HCT116 (cell line): ENCODE measurements around the gene AFAP1L2. TPM values are rescaled to one million over a fixed set of nuclear protein-coding genes. Genes with fewer than 3 reads are reported as not detected.

ENCODE experiments used
- ATAC-seq: fragments of 200-7000 bp; cut with Tn5 transposase; 2 replicates; pipeline ENCODE4 v1.9.1; 2020; ENCODE audit warnings: mild to moderate bottlenecking, moderate library complexity
- BruUV-seq: library from RNA; stranded (reverse); fragments of 400-500 nt; replicated peaks from 2 replicates; lab custom pipeline; 2021; lab: Mats Ljungman, UMichigan
- CTCF ChIA-PET: fragments of 300-600 bp; sonication (Branson Sonifier 250); formaldehyde crosslinking; loops from one replicate; lab custom pipeline; 2021; ENCODE audit warnings: antibody characterized with exemption; lab: Charles Lee
- POLR2A ChIA-PET: fragments of 300-600, 350-600 bp; sonication (Branson Sonifier 250); formaldehyde crosslinking; loops from one replicate; lab custom pipeline; 2021; ENCODE audit warnings: antibody characterized with exemption; lab: Charles Lee
- RAD21 ChIA-PET, 2 experiments: fragments of 300-600 bp; sonication (Branson Sonifier 250); formaldehyde crosslinking; loops; one replicate each; lab custom pipeline; 2023; ENCODE audit warnings: low total read pairs in 2 of 2; ENCODE audit not compliant: uncharacterized antibody in 2 of 2, unreplicated experiment in 2 of 2, low non-redundant PET in 1 of 2; lab: Charles Lee
- DNase-seq: peaks from one replicate; pipeline ENCODE4 v3.0.0-alpha.2; 2010; ENCODE audit warnings: low read depth, low spot score
- H2AFZ ChIP-seq: fragments of 200-600 bp; shearing (Covaris generic), sonication (generic); 2 replicates; pipeline ENCODE4 v1.6.1; 2017; ENCODE audit warnings: low read depth, mixed run types, mixed read lengths, antibody characterized with exemption, low read length; ENCODE audit not compliant: poor library complexity, severe bottlenecking
- H3K27ac ChIP-seq: 2 replicates; pipeline ENCODE4 v1.5.1; 2012; ENCODE audit warnings: low read depth, low read length
- H3K27me3 ChIP-seq: fragments of 200-600 bp; sonication (generic); 2 replicates; pipeline ENCODE4 v1.6.1; 2016; ENCODE audit warnings: mixed run types, low read length, mixed read lengths; ENCODE audit not compliant: insufficient read depth
- H3K36me3 ChIP-seq, 2 experiments: fragments of 200-500 bp in 1 of 2; fragments of 200-600 bp in 1 of 2; sonication (Bioruptor generic) in 1 of 2; sonication (generic) in 1 of 2; 2 replicates each; pipeline versions ENCODE4 v1.5.1 to v1.6.1; 2014 to 2016; ENCODE audit warnings: low read length in 2 of 2, inconsistent platforms in 1 of 2, mixed read lengths in 1 of 2, mixed run types in 1 of 2; ENCODE audit not compliant: insufficient read depth in 2 of 2, control insufficient read depth in 1 of 2
- H3K4me1 ChIP-seq, 2 experiments: fragments of 200-600 bp in 1 of 2; sonication (generic) in 1 of 2; 2 replicates each; pipeline versions ENCODE4 v1.5.1 to v1.6.1; 2012 to 2017; ENCODE audit warnings: low read length in 2 of 2, inconsistent platforms in 1 of 2, mild to moderate bottlenecking in 1 of 2, mixed read lengths in 1 of 2, mixed run types in 1 of 2, moderate library complexity in 1 of 2; ENCODE audit not compliant: insufficient read depth in 2 of 2, control insufficient read depth in 1 of 2
- H3K4me2 ChIP-seq: fragments of 200-600 bp; sonication (generic); 2 replicates; pipeline ENCODE4 v1.6.1; 2017; ENCODE audit warnings: mixed run types, low read length, mixed read lengths
- H3K4me3 ChIP-seq, 2 experiments: fragments of 200-600 bp in 1 of 2; sonication (generic) in 1 of 2; replicated peaks in 1 of 2; 2 replicates each; pipeline ENCODE4 v1.5.1; 2011 to 2016; ENCODE audit warnings: low read length in 2 of 2, control low read depth in 1 of 2, low read depth in 1 of 2, mild to moderate bottlenecking in 1 of 2, mixed read lengths in 1 of 2, mixed run types in 1 of 2
- H3K79me2 ChIP-seq: fragments of 200-600 bp; sonication (generic); 2 replicates; pipeline ENCODE4 v1.6.1; 2017; ENCODE audit warnings: mild to moderate bottlenecking, mixed run types, low read length, moderate library complexity, mixed read lengths; ENCODE audit not compliant: insufficient read depth
- H3K9ac ChIP-seq: fragments of 200-600 bp; sonication (generic); 2 replicates; pipeline ENCODE4 v1.6.1; 2016; ENCODE audit warnings: low read length, mixed read lengths
- H3K9me2 ChIP-seq: fragments of 200-600 bp; sonication (generic), shearing (Covaris generic); 2 replicates; pipeline ENCODE4 v1.6.1; 2017; ENCODE audit warnings: mixed run types, mild to moderate bottlenecking, moderate library complexity; ENCODE audit not compliant: insufficient read depth
- H3K9me3 ChIP-seq, 2 experiments: fragments of 200-500 bp in 1 of 2; fragments of 200-600 bp in 1 of 2; sonication (Bioruptor generic) in 1 of 2; sonication (generic) in 1 of 2; 2 replicates each; pipeline ENCODE4 v1.6.1; 2014 to 2017; ENCODE audit warnings: low read length in 2 of 2, mixed read lengths in 2 of 2, inconsistent platforms in 1 of 2, low read depth in 1 of 2, mild to moderate bottlenecking in 1 of 2, mixed run types in 1 of 2, moderate library complexity in 1 of 2; ENCODE audit not compliant: control insufficient read depth in 1 of 2, insufficient read depth in 1 of 2
- H4K20me1 ChIP-seq: fragments of 200-600 bp; sonication (generic), shearing (Covaris generic); 2 replicates; pipeline ENCODE4 v1.6.1; 2017; ENCODE audit warnings: mixed run types, mild to moderate bottlenecking, moderate library complexity; ENCODE audit not compliant: insufficient read depth
- ATF3 ChIP-seq: IDR thresholded peaks from 2 replicates; pipeline ENCODE4 v1.6.1; 2012
- CBX3 ChIP-seq: IDR thresholded peaks from 2 replicates; pipeline ENCODE4 v1.6.1; 2012; ENCODE audit warnings: low read depth
- CTCF ChIP-seq, 3 experiments: fragments of 200-600 bp in 1 of 3; sonication (generic) in 1 of 3; IDR thresholded peaks in 2 of 3; conservative IDR thresholded peaks in 1 of 3; 2 replicates each; pipeline ENCODE4 v1.5.1; 2012 to 2017; ENCODE audit warnings: low read depth in 2 of 3, low read length in 2 of 3, antibody characterized with exemption in 1 of 3, borderline replicate concordance in 1 of 3, control low read depth in 1 of 3, mild to moderate bottlenecking in 1 of 3, mixed read lengths in 1 of 3, mixed run types in 1 of 3, moderate library complexity in 1 of 3; ENCODE audit not compliant: insufficient read depth in 1 of 3
- EGR1 ChIP-seq: IDR thresholded peaks from 2 replicates; pipeline ENCODE4 v1.6.1; 2012; ENCODE audit warnings: low read depth
- ELF1 ChIP-seq: IDR thresholded peaks from 2 replicates; pipeline ENCODE4 v1.6.1; 2012; ENCODE audit warnings: low read depth, borderline replicate concordance
- EZH2 ChIP-seq: fragments of 200-600 bp; sonication (generic); IDR thresholded peaks from 2 replicates; pipeline ENCODE4 v1.6.1; 2017; ENCODE audit warnings: antibody characterized with exemption, mixed run types
- EZH2phosphoT487 ChIP-seq: fragments of 200-600 bp; IDR thresholded peaks from 2 replicates; pipeline ENCODE4 v1.6.1; 2018; ENCODE audit warnings: antibody characterized with exemption, borderline replicate concordance
- JUND ChIP-seq: IDR thresholded peaks from 2 replicates; pipeline ENCODE4 v1.6.1; 2012
- MAX ChIP-seq: IDR thresholded peaks from 2 replicates; pipeline ENCODE4 v1.6.1; 2012
- RAD21 ChIP-seq: IDR thresholded peaks from 2 replicates; pipeline ENCODE4 v1.6.1; 2012; ENCODE audit warnings: low read depth, mild to moderate bottlenecking
- REST ChIP-seq: IDR thresholded peaks from 2 replicates; pipeline ENCODE4 v1.6.1; 2012; ENCODE audit warnings: low read depth
- SP1 ChIP-seq: IDR thresholded peaks from 2 replicates; pipeline ENCODE4 v1.6.1; 2012; ENCODE audit warnings: low read depth
- SRF ChIP-seq: IDR thresholded peaks from 2 replicates; pipeline ENCODE4 v1.6.1; 2012; ENCODE audit warnings: low read depth
- TCF7L2 ChIP-seq: IDR thresholded peaks from 2 replicates; pipeline ENCODE4 v1.7.0; 2011; ENCODE audit warnings: borderline replicate concordance, inconsistent platforms; ENCODE audit not compliant: insufficient read depth, insufficient read length; ENCODE audit errors: extremely low read depth
- YY1 ChIP-seq: IDR thresholded peaks from 2 replicates; pipeline ENCODE4 v1.6.1; 2011; ENCODE audit warnings: low read length, low read depth, moderate library complexity, mild to moderate bottlenecking; ENCODE audit not compliant: insufficient replicate concordance; ENCODE audit errors: extremely low read depth
- ZBTB33 ChIP-seq: IDR thresholded peaks from 2 replicates; pipeline ENCODE4 v1.6.1; 2011; ENCODE audit warnings: mild to moderate bottlenecking, low read length, moderate library complexity; ENCODE audit not compliant: insufficient replicate concordance; ENCODE audit errors: extremely low read depth
- ZFX ChIP-seq: fragments of 450-650 bp; IDR thresholded peaks from 2 replicates; pipeline ENCODE4 v1.6.1; 2017
- intact Hi-C: fragments of 100-400 bp; cut with micrococcal nuclease; formaldehyde crosslinking; loops from 2 replicates; pipeline ENCODE4 v1.10.0; 2022
- total RNA-seq: library from RNA; stranded (reverse); gene quantifications from one replicate; pipeline ENCODE4 v1.2.1, GENCODE V29; 2021; ENCODE audit not compliant: unreplicated experiment

AFAP1L2 gene
- total RNA-seq, 1 experiment from 2014 or later: 0.93 TPM

- ChIA-PET POLR2A (no interaction called here), CTCF (interaction anchor here (6.3 kb wide), 1 partner anchor 133 kb away, joined by 45 read pairs; no protein-coding TSS in a partner anchor), RAD21 (no interaction called here)
- intact Hi-C loops: loop anchor here (1.0 to 5.0 kb wide), 2 partner anchors 115 to 133 kb away; no protein-coding TSS in a partner anchor
- no peaks in the 10 kb centered on the region for H3K4me1 ChIP-seq
- H3K4me2 ChIP-seq: no peak overlapping the region
- no peak overlapping the region for H3K27ac ChIP-seq
- H3K4me3 ChIP-seq: no peak overlapping the region
- no peak for ATAC-seq
- no peak for DNase-seq
- no peak overlapping the region for H2AFZ ChIP-seq
- H4K20me1 ChIP-seq: no peaks in the 10 kb centered on the region
- H3K9me3 ChIP-seq: no peaks in the 10 kb centered on the region
- H3K9ac ChIP-seq: no peak overlapping the region
- H3K9me2 ChIP-seq: no peaks in the 10 kb centered on the region
- BruUV-seq: no TSS peak
- peaks cover 25 to 26% of the 10 kb centered on the region in 2 experiments; a peak in 3 of 4 replicates for H3K36me3 ChIP-seq
- no peaks in the 10 kb centered on the region for H3K27me3 ChIP-seq
- TF ChIP-seq ELF1: no peak
- no peak for TF ChIP-seq ATF3
- TF ChIP-seq MAX: no peak
- no peak for TF ChIP-seq CTCF (IDR thresholded peaks at IDR 0.05 in 2 of 3, conservative IDR thresholded peaks at IDR 0.05 in 1 of 3; ENCODE audit: borderline replicate concordance in 1 of 3, insufficient read depth in 1 of 3, low read depth in 2 of 3, low read length in 2 of 3)
- no peak for TF ChIP-seq YY1
- TF ChIP-seq SP1: no peak
- TF ChIP-seq TCF7L2: no peak
- no peak for TF ChIP-seq ZBTB33
- no peak for TF ChIP-seq JUND
- no peak for TF ChIP-seq REST
- TF ChIP-seq EGR1: no peak
- no peak for TF ChIP-seq EZH2
- no peak for TF ChIP-seq ZFX
- TF ChIP-seq CBX3: no peak
- no peak for TF ChIP-seq SRF
- TF ChIP-seq RAD21: no peak
- no peak for TF ChIP-seq EZH2phosphoT487
- H3K79me2 ChIP-seq: no peaks in the 10 kb centered on the region
Observed at GRCh38 chr10:114436941-114437340, 32.6 kb upstream of the AFAP1L2 start.
